ENCODE data around the gene KCNJ1.

The KCNJ1 gene

GRCh38 chr11:128843198-128843785, 23.8 kb downstream of the KCNJ1 start:
- H3K4me1 ChIP-seq (ENCODE audit: insufficient read depth, low read length), result peaks cover 11% of the 10 kb centered on the region; the same call in 1 of the 2 replicates
- no peak overlapping the region for H3K27ac ChIP-seq (ENCODE audit: low read depth, low read length)
- 93% methylated on average over 2 of the region's 2 CpGs for WGBS
- no peak overlapping the region for H3K4me3 ChIP-seq (ENCODE audit: low read length)
- H3K9ac ChIP-seq (ENCODE audit: low read depth, low read length), result no peak overlapping the region
- no peaks in the 10 kb centered on the region for H3K36me3 ChIP-seq (ENCODE audit: insufficient read depth, low read length)
- H3K27me3 ChIP-seq (ENCODE audit: insufficient read depth, low read length), result no peaks in the 10 kb centered on the region
- no peaks in the 10 kb centered on the region for H3K9me3 ChIP-seq (ENCODE audit: insufficient read depth, low read depth, low read length)

GRCh38 chr11:128841461-128842072, 25.5 kb downstream of the KCNJ1 start:
- Histone ChIP-seq H3K27ac (ENCODE audit: low read depth, low read length) (no peak overlapping the region), H3K9ac (ENCODE audit: low read depth, low read length) (no peak overlapping the region), H3K27me3 (ENCODE audit: insufficient read depth, low read length) (no peaks in the 10 kb centered on the region), H3K9me3 (ENCODE audit: insufficient read depth, low read depth, low read length) (no peaks in the 10 kb centered on the region), H3K36me3 (ENCODE audit: insufficient read depth, low read length) (no peaks in the 10 kb centered on the region), H3K4me3 (ENCODE audit: low read length) (no peak overlapping the region), H3K4me1 (ENCODE audit: insufficient read depth, low read length) (peaks cover 11% of the 10 kb centered on the region; the same call in 1 of the 2 replicates)
- WGBS, result 95% methylated on average over 6 of the region's 7 CpGs

GRCh38 chr11:128840783-128841182, 26.3 kb downstream of the KCNJ1 start:
- Histone ChIP-seq H3K9me3 (ENCODE audit: insufficient read depth, low read depth, low read length) (no peaks in the 10 kb centered on the region), H3K4me3 (ENCODE audit: low read length) (no peak overlapping the region), H3K4me1 (ENCODE audit: insufficient read depth, low read length) (peaks cover 11% of the 10 kb centered on the region), H3K36me3 (ENCODE audit: insufficient read depth, low read length) (no peaks in the 10 kb centered on the region), H3K27ac (ENCODE audit: low read depth, low read length) (no peak overlapping the region), H3K9ac (ENCODE audit: low read depth, low read length) (no peak overlapping the region), H3K27me3 (ENCODE audit: insufficient read depth, low read length) (no peaks in the 10 kb centered on the region)
- WGBS, result 98% methylated on average over 2 of the region's 2 CpGs

GRCh38 chr11:128840137-128840536, 27.0 kb downstream of the KCNJ1 start:
- H3K9ac ChIP-seq (ENCODE audit: low read depth, low read length), result no peak overlapping the region
- H3K9me3 ChIP-seq (ENCODE audit: insufficient read depth, low read depth, low read length), result no peaks in the 10 kb centered on the region
- WGBS, result 92% methylated on average over 5 of the region's 5 CpGs
- peaks cover 11% of the 10 kb centered on the region for H3K4me1 ChIP-seq (ENCODE audit: insufficient read depth, low read length)
- no peak overlapping the region for H3K27ac ChIP-seq (ENCODE audit: low read depth, low read length)
- H3K27me3 ChIP-seq (ENCODE audit: insufficient read depth, low read length), result no peaks in the 10 kb centered on the region
- H3K4me3 ChIP-seq (ENCODE audit: low read length), result no peak overlapping the region
- no peaks in the 10 kb centered on the region for H3K36me3 ChIP-seq (ENCODE audit: insufficient read depth, low read length)

GRCh38 chr11:128839081-128839480, 28.0 kb downstream of the KCNJ1 start:
- H3K36me3 ChIP-seq (ENCODE audit: insufficient read depth, low read length), result no peaks in the 10 kb centered on the region
- no peak overlapping the region for H3K27ac ChIP-seq (ENCODE audit: low read depth, low read length)
- H3K9me3 ChIP-seq (ENCODE audit: insufficient read depth, low read depth, low read length), result no peaks in the 10 kb centered on the region
- H3K4me1 ChIP-seq (ENCODE audit: insufficient read depth, low read length), result peaks cover 11% of the 10 kb centered on the region
- H3K4me3 ChIP-seq (ENCODE audit: low read length), result no peak overlapping the region
- H3K9ac ChIP-seq (ENCODE audit: low read depth, low read length), result no peak overlapping the region
- WGBS, result 64% methylated on average over 5 of the region's 5 CpGs
- no peaks in the 10 kb centered on the region for H3K27me3 ChIP-seq (ENCODE audit: insufficient read depth, low read length)

- WGBS, result 88% methylated on average over 4 of the region's 4 CpGs
- Histone ChIP-seq H3K4me3 (ENCODE audit: low read length) (no peak overlapping the region), H3K27ac (ENCODE audit: low read depth, low read length) (no peak overlapping the region), H3K27me3 (ENCODE audit: insufficient read depth, low read length) (no peaks in the 10 kb centered on the region), H3K9ac (ENCODE audit: low read depth, low read length) (no peak overlapping the region), H3K36me3 (ENCODE audit: insufficient read depth, low read length) (no peaks in the 10 kb centered on the region), H3K9me3 (ENCODE audit: insufficient read depth, low read depth, low read length) (no peaks in the 10 kb centered on the region), H3K4me1 (ENCODE audit: insufficient read depth, low read length) (peaks cover 11% of the 10 kb centered on the region)
These were observed 29.5 kb downstream of the KCNJ1 start for GRCh38 chr11:128837627-128838026.

- Histone ChIP-seq H3K9ac (ENCODE audit: low read depth, low read length) (no peak overlapping the region), H3K27me3 (ENCODE audit: insufficient read depth, low read length) (no peaks in the 10 kb centered on the region), H3K4me3 (ENCODE audit: low read length) (no peak overlapping the region), H3K9me3 (ENCODE audit: insufficient read depth, low read depth, low read length) (no peaks in the 10 kb centered on the region), H3K36me3 (ENCODE audit: insufficient read depth, low read length) (no peaks in the 10 kb centered on the region), H3K27ac (ENCODE audit: low read depth, low read length) (no peak overlapping the region), H3K4me1 (ENCODE audit: insufficient read depth, low read length) (peaks cover 13% of the 10 kb centered on the region)
- 72% methylated on average over 16 of the region's 16 CpGs for WGBS
These were observed 31.2 kb downstream of the KCNJ1 start for GRCh38 chr11:128835741-128836430.

- Histone ChIP-seq H3K9me3 (ENCODE audit: insufficient read depth, low read depth, low read length) (no peaks in the 10 kb centered on the region), H3K9ac (ENCODE audit: low read depth, low read length) (no peak overlapping the region), H3K4me3 (ENCODE audit: low read length) (no peak overlapping the region), H3K27ac (ENCODE audit: low read depth, low read length) (no peak overlapping the region), H3K27me3 (ENCODE audit: insufficient read depth, low read length) (no peaks in the 10 kb centered on the region), H3K36me3 (ENCODE audit: insufficient read depth, low read length) (no peaks in the 10 kb centered on the region), H3K4me1 (ENCODE audit: insufficient read depth, low read length) (peaks cover 8% of the 10 kb centered on the region)
- 92% methylated on average over 2 of the region's 2 CpGs for WGBS
These were observed 32.9 kb downstream of the KCNJ1 start for GRCh38 chr11:128834157-128834556.

GRCh38 chr11:128832121-128832497, 35.0 kb downstream of the KCNJ1 start:
- Histone ChIP-seq H3K4me3 (ENCODE audit: low read length) (no peak overlapping the region), H3K36me3 (ENCODE audit: insufficient read depth, low read length) (no peaks in the 10 kb centered on the region), H3K27ac (ENCODE audit: low read depth, low read length) (no peak overlapping the region)

GRCh38 chr11:128831174-128832120, 35.6 kb downstream of the KCNJ1 start:
- Histone ChIP-seq H3K27me3 (ENCODE audit: insufficient read depth, low read length) (no peaks in the 10 kb centered on the region), H3K4me1 (ENCODE audit: insufficient read depth, low read length) (peaks cover 3% of the 10 kb centered on the region), H3K4me3 (ENCODE audit: low read length) (no peak overlapping the region), H3K9ac (ENCODE audit: low read depth, low read length) (no peak overlapping the region), H3K36me3 (ENCODE audit: insufficient read depth, low read length) (no peaks in the 10 kb centered on the region), H3K9me3 (ENCODE audit: insufficient read depth, low read depth, low read length) (no peaks in the 10 kb centered on the region), H3K27ac (ENCODE audit: low read depth, low read length) (no peak overlapping the region)
- WGBS, result 47% methylated on average over 13 of the region's 14 CpGs

More at GRCh38 chr11:128832121-128832497, 35.0 kb downstream of the KCNJ1 start:
- Histone ChIP-seq H3K9ac (ENCODE audit: low read depth, low read length) (no peak overlapping the region), H3K4me1 (ENCODE audit: insufficient read depth, low read length) (peaks cover 3% of the 10 kb centered on the region), H3K9me3 (ENCODE audit: insufficient read depth, low read depth, low read length) (no peaks in the 10 kb centered on the region), H3K27me3 (ENCODE audit: insufficient read depth, low read length) (no peaks in the 10 kb centered on the region)
- 87% methylated on average over 3 of the region's 3 CpGs for WGBS

Measured in HUES64 (cell line).